Measurements from ENCODE around the gene ATP2B1.
"Not testable (repeated sequence)": the region's sequence is repeated elsewhere in the genome, so short reads cannot be mapped to it uniquely, and the experiment has no call there.

Gene ATP2B1

GRCh38 chr12:89708565-89709156 lies at the start of gene ATP2B1:
ATP2B1 (minus strand) TSS chr12:89708838; CDS start chr12:89655886, 52,952 bp downstream.
- TF ChIP-seq CTCF (IDR thresholded peaks at IDR 0.05; ENCODE audit: low read depth, low read length): 0 out of 2 replicates have a peak, but pooled peaks have one; percentile 10
- Histone ChIP-seq H3K27ac (peak within 1 kb of the TSS; percentile 97), H3K36me3 (peaks cover 15% of the 10 kb centered on the region), H3K9me3 (ENCODE audit: severe bottlenecking) (no peaks in the 10 kb centered on the region), H3K27me3 (ENCODE audit: insufficient read depth, low read depth, severe bottlenecking) (no peaks in the 10 kb centered on the region), H3K4me3 (ENCODE audit: low read depth, low read length) (peak within 1 kb of the TSS; percentile 95)
- DNase-seq: peak; percentile 88

GRCh38 chr12:89757987-89758386 lies 49.3 kb upstream of the ATP2B1 start:
- H3K27ac ChIP-seq; H3K36me3 ChIP-seq; H3K27me3 ChIP-seq (ENCODE audit: insufficient read depth, low read depth, severe bottlenecking); H3K9me3 ChIP-seq (ENCODE audit: severe bottlenecking); H3K4me3 ChIP-seq (ENCODE audit: low read depth, low read length); DNase-seq: not testable (repeated sequence)

- H3K27ac ChIP-seq: no peak overlapping the region
- no peak overlapping the region for H3K4me3 ChIP-seq (ENCODE audit: low read depth, low read length)
- no peak for TF ChIP-seq CTCF (IDR thresholded peaks at IDR 0.05; ENCODE audit: low read depth, low read length)
- no peaks in the 10 kb centered on the region for H3K9me3 ChIP-seq (ENCODE audit: severe bottlenecking)
- no peaks in the 10 kb centered on the region for H3K36me3 ChIP-seq
- DNase-seq: no peak
- H3K27me3 ChIP-seq (ENCODE audit: insufficient read depth, low read depth, severe bottlenecking): no peaks in the 10 kb centered on the region
Observed at GRCh38 chr12:89756585-89757398, 48.2 kb upstream of the ATP2B1 start.

- no peak for DNase-seq
Observed at GRCh38 chr12:89756194-89756584, 47.6 kb upstream of the ATP2B1 start.

GRCh38 chr12:89753997-89754396 lies 45.4 kb upstream of the ATP2B1 start:
- H3K36me3 ChIP-seq: no peaks in the 10 kb centered on the region
- no peak for TF ChIP-seq CTCF (IDR thresholded peaks at IDR 0.05; ENCODE audit: low read depth, low read length)
- no peak overlapping the region for H3K4me3 ChIP-seq (ENCODE audit: low read depth, low read length)
- DNase-seq: no peak
- H3K9me3 ChIP-seq (ENCODE audit: severe bottlenecking): no peaks in the 10 kb centered on the region
- H3K27ac ChIP-seq: no peak overlapping the region
- H3K27me3 ChIP-seq (ENCODE audit: insufficient read depth, low read depth, severe bottlenecking): no peaks in the 10 kb centered on the region

More at GRCh38 chr12:89756194-89756584, 47.6 kb upstream of the ATP2B1 start:
- no peak for TF ChIP-seq CTCF (IDR thresholded peaks at IDR 0.05; ENCODE audit: low read depth, low read length)
- no peak overlapping the region for H3K4me3 ChIP-seq (ENCODE audit: low read depth, low read length)
- no peak overlapping the region for H3K27ac ChIP-seq
- no peaks in the 10 kb centered on the region for H3K9me3 ChIP-seq (ENCODE audit: severe bottlenecking)
- H3K36me3 ChIP-seq: no peaks in the 10 kb centered on the region
- H3K27me3 ChIP-seq (ENCODE audit: insufficient read depth, low read depth, severe bottlenecking): no peaks in the 10 kb centered on the region

- no peak for DNase-seq
- Histone ChIP-seq H3K27ac (no peak overlapping the region), H3K36me3 (no peaks in the 10 kb centered on the region), H3K4me3 (ENCODE audit: low read depth, low read length) (no peak overlapping the region), H3K27me3 (ENCODE audit: insufficient read depth, low read depth, severe bottlenecking) (no peaks in the 10 kb centered on the region), H3K9me3 (ENCODE audit: severe bottlenecking) (no peaks in the 10 kb centered on the region)
- no peak for TF ChIP-seq CTCF (IDR thresholded peaks at IDR 0.05; ENCODE audit: low read depth, low read length)
Observed at GRCh38 chr12:89752341-89752740, 43.7 kb upstream of the ATP2B1 start.

Data from WERI-Rb-1 (cell line).